ENCODE results near the gene VARS1. TPM values are rescaled to one million over a fixed set of nuclear protein-coding genes. Genes with fewer than 3 reads are reported as not detected.
"Not testable (repeated sequence)": the region's sequence is repeated elsewhere in the genome, so short reads cannot be mapped to it uniquely, and the experiment has no call there.

The VARS1 gene
- polyA plus RNA-seq, 2 of the 4 experiments (the other 2 are of a cell fraction): 17.7 to 57.2 TPM

DNA sequence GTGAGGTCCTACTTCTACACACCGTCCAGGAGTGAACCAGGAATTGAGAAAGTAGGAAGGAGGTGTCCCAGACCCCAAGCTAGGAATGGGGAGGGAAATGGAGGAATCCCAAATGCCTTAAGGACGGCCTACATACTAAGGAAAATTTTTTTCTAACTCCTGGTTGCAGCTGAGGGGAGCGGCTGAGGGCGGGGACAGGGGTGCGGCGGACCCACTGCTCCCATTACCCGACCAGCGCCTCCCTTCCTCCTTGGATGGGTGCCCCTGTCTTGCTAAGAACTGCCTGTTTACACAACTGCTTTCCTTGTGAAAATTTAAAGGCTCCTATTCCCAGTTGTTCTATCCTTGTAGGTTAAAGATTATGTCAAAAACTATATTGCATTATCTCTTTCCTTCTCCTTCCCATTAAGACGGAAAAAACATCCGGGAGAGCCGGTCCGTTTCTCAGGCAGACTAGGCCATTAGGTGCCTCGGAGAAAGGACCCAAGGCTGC is 31.3 kb upstream of the VARS1 start (continued):
- TF ChIP-seq, protein P1, sequence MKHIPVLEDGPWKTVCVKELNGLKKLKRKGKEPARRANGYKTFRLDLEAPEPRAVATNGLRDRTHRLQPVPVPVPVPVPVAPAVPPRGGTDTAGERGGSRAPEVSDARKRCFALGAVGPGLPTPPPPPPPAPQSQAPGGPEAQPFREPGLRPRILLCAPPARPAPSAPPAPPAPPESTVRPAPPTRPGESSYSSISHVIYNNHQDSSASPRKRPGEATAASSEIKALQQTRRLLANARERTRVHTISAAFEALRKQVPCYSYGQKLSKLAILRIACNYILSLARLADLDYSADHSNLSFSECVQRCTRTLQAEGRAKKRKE (CRISPR knock-in tag; IDR thresholded peaks at IDR 0.05; ENCODE audit: low read depth): no peak
- TF ChIP-seq EHMT2 (IDR thresholded peaks at IDR 0.05; ENCODE audit: low read depth): no peak
- no peak for TF ChIP-seq ZNF302 (CRISPR knock-in tag; IDR thresholded peaks at IDR 0.05)
- no peak for TF ChIP-seq RCOR1 (IDR thresholded peaks at IDR 0.05; ENCODE audit: low read depth, low read length)

- TF ChIP-seq BCL3 (IDR thresholded peaks at IDR 0.05) (no peak), ZNF302 (CRISPR knock-in tag; IDR thresholded peaks at IDR 0.05) (no peak), POLR2AphosphoS2 (conservative IDR thresholded peaks at IDR 0.05; ENCODE audit: low read length) (no peak)
- TF ChIP-seq, protein P2, sequence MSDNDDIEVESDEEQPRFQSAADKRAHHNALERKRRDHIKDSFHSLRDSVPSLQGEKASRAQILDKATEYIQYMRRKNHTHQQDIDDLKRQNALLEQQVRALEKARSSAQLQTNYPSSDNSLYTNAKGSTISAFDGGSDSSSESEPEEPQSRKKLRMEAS (IDR thresholded peaks at IDR 0.05): no peak
- no peak for FAIRE-seq
- POLR2A ChIA-PET: interaction anchor here (2.9 kb wide), 1 partner anchor 11 kb away, joined by 82 read pairs; the partner anchor contains the start of genes HSPA1A and HSPA1L
- DNase-seq (ENCODE audit: low read depth in 1 of 2, low spot score in 1 of 2): no peak
- Histone ChIP-seq H3K4me1 (peaks cover 34% of the 10 kb centered on the region), H3K4me3 (no peak overlapping the region), H3K4me2 (no peak overlapping the region), H3K27ac (peak overlapping the region in 1 of 2 experiments; percentile 94; a peak in 3 of 6 replicates), H3K9me3 (no peaks in the 10 kb centered on the region)
- 90% methylated on average over 4 of the region's 4 CpGs for WGBS (ENCODE audit: missing lambda C conversion rate)
- ATAC-seq: no peak
- CTCF ChIA-PET: no interaction called here
Observed at GRCh38 chr6:31825553-31825952, 30.0 kb upstream of the VARS1 start.

GRCh38 chr6:31823592-31824196 is 28.1 kb upstream of the VARS1 start:
- H3K9me3 ChIP-seq; ATAC-seq; FAIRE-seq; POLR2A ChIA-PET; DNase-seq (ENCODE audit: low read depth in 1 of 2, low spot score in 1 of 2); H3K4me3 ChIP-seq: not testable (repeated sequence)
- 97% methylated on average over 8 of the region's 9 CpGs for WGBS (ENCODE audit: missing lambda C conversion rate)
- CTCF ChIA-PET: interaction anchor here (1.2 kb wide), 1 partner anchor 28 kb away, joined by 5 read pairs; the partner anchor contains the start of gene VARS1
- H3K4me1 ChIP-seq: peaks cover 53% of the 10 kb centered on the region
- H3K4me2 ChIP-seq: peak overlapping the region; percentile 94; the same call in 1 of the 3 replicates
- peak overlapping the region; percentile 87 to 97; a peak in 5 of 6 replicates for H3K27ac ChIP-seq

GRCh38 chr6:31822036-31822821 is 26.7 kb upstream of the VARS1 start:
- ChIA-PET POLR2A (interaction anchor here (0.7 to 1.0 kb wide), 3 partner anchors 12 to 26 kb away, joined by 3 to 7 read pairs (median 4); partner anchors contain the start of gene VARS1), CTCF (interaction anchor here (0.6 to 1.4 kb wide), 6 partner anchors 9 to 284 kb away, joined by 3 to 5 read pairs (median 4); partner anchors contain the start of genes LSM2 and VARS1)
- WGBS (ENCODE audit: missing lambda C conversion rate): 5% methylated on average over 18 of the region's 25 CpGs
- peak overlapping the region; percentile 87 to 97 for H3K27ac ChIP-seq
- H3K4me1 ChIP-seq: peaks cover 58% of the 10 kb centered on the region
- no peaks in the 10 kb centered on the region for H3K9me3 ChIP-seq
- peak overlapping the region; percentile 94 for H3K4me2 ChIP-seq
- H3K4me3 ChIP-seq: peak overlapping the region; percentile 39
- peak; percentile 52 to 57 for ATAC-seq
- DNase-seq (ENCODE audit: low read depth in 1 of 2, low spot score in 1 of 2): peak; percentile 32 to 87
- TF ChIP-seq CEBPB (IDR thresholded peaks at IDR 0.05) (peak in 1 of 2 experiments; percentile 46; a peak in 2 of 4 replicates), RFX5 (IDR thresholded peaks at IDR 0.05) (no peak), JUN (IDR thresholded peaks at IDR 0.05) (peak; percentile 35 to 57; a peak in 2 of 5 replicates), EHMT2 (IDR thresholded peaks at IDR 0.05; ENCODE audit: low read depth) (no peak), CHD2 (IDR thresholded peaks at IDR 0.05; ENCODE audit: low read length, partially characterized antibody) (no peak), MAFK (IDR thresholded peaks at IDR 0.05; ENCODE audit: partially characterized antibody) (peak; percentile 93), ESRRA (IDR thresholded peaks at IDR 0.05; ENCODE audit: borderline replicate concordance, low read length) (0 out of 2 replicates have a peak, but pooled peaks have one; percentile 34), POLR2A (IDR thresholded peaks at IDR 0.05; ENCODE audit: low read length) (peak; percentile 21), SMC3 (IDR thresholded peaks at IDR 0.05) (0 out of 3 replicates have a peak, but pooled peaks have one; percentile 5), NFE2L2 (conservative IDR thresholded peaks at IDR 0.05; ENCODE audit: low read length) (peak; percentile 88), BCL3 (IDR thresholded peaks at IDR 0.05) (0 out of 3 replicates have a peak, but pooled peaks have one; percentile 10)
- TF ChIP-seq, protein P2 (IDR thresholded peaks at IDR 0.05): peak; percentile 45
- no peak for FAIRE-seq

Measured in A549 (cell line).